Activated CD8-positive, alpha-beta memory T cell treated with anti-CD3 and anti-CD28 coated beads, Interleukin-2, amount 10 ng/mL, durations not matched to agents 7 days and 5 days (primary cell): Measurements from ENCODE around the gene SLIT3. TPM values are rescaled to one million over a fixed set of nuclear protein-coding genes. Genes with fewer than 3 reads are reported as not detected.

Experiments used
- ATAC-seq: fragments of 150-1000 bp; cut with Tn5 transposase; one replicate; pipeline ENCODE4 v1.10.0; 2021; ENCODE audit warnings: moderate library complexity
- CTCF ChIA-PET: fragments of 350-600 bp; sonication (Branson Sonifier 250); formaldehyde crosslinking; loops from one replicate; lab custom pipeline; 2021; ENCODE audit warnings: antibody characterized with exemption; lab: Charles Lee
- DNase-seq: peaks from one replicate; pipeline ENCODE4 v3.0.0-alpha.2; 2020
- H3K27ac Mint-ChIP-seq: one replicate; pipeline ENCODE4 v1.8.0; 2021; ENCODE audit warnings: mild to moderate bottlenecking, mixed read lengths
- H3K27me3 Mint-ChIP-seq: one replicate; pipeline ENCODE4 v1.8.0; 2021; ENCODE audit warnings: mixed read lengths
- H3K36me3 Mint-ChIP-seq: one replicate; pipeline ENCODE4 v1.8.0; 2021; ENCODE audit warnings: mild to moderate bottlenecking, mixed read lengths
- H3K4me1 Mint-ChIP-seq: one replicate; pipeline ENCODE4 v1.8.0; 2021; ENCODE audit warnings: mixed read lengths
- H3K4me3 Mint-ChIP-seq: one replicate; pipeline ENCODE4 v1.8.0; 2021; ENCODE audit warnings: mild to moderate bottlenecking, moderate library complexity, mixed read lengths
- H3K9me3 Mint-ChIP-seq: one replicate; pipeline ENCODE4 v1.8.0; 2022; ENCODE audit warnings: low read depth, mixed read lengths
- total RNA-seq, 2 experiments: library from RNA; stranded (reverse); gene quantifications; one replicate each; pipeline ENCODE4 v1.2.3, GENCODE V29; 2021

The SLIT3 gene
- total RNA-seq, 2 experiments from 2014 or later, result 0.09 TPM; not detected in 1

DNA sequence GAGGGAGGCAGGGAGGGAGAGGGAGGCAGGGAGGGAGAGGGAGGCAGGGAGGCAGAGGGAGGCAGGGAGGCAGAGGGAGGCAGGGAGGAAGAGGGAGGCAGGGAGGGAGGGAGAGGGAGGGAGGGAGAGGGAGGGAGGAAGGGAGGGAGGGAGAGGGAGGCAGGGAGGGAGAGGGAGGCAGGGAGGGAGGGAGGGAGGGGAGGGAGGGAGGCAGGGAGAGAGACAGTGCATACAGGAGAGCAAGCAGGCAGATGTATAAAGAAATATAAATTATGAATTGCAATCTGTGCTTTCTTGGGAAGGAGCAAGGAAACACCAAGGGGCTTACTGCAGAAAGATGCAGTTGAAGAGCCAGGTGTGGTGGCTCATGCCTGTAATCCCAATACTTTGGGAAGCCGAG is 574.6 kb downstream of the SLIT3 start:
- Mint-ChIP-seq H3K4me1 (no peaks in the 10 kb centered on the region), H3K4me3 (no peak overlapping the region)
- CTCF ChIA-PET, result no interaction called here

DNA sequence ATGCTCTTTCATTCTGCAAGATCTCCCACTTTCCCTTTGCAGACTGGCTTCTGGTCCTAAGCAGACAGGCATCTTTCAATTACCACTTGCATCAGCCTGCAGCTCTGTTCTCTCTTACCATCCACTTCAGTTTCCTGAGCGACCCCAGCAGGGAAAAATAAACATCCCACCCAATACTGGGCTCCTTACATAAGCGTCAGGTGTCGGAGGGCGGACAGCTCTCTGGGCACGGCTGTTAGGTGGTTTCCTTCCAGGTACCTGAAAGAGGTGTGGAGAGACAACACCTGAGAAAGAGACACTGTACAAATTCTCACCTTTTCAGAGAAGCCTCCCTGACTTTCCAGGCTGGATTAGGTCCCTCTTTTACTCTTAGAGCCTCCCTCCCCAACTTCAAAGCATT is 576.7 kb downstream of the SLIT3 start:
- Mint-ChIP-seq H3K4me3 (no peak overlapping the region), H3K36me3 (no peaks in the 10 kb centered on the region), H3K27ac (no peak overlapping the region), H3K27me3 (no peaks in the 10 kb centered on the region), H3K4me1 (no peaks in the 10 kb centered on the region), H3K9me3 (peaks cover 6% of the 10 kb centered on the region)
- CTCF ChIA-PET, result no interaction called here
- DNase-seq, result peak; percentile 7
- ATAC-seq, result no peak

More for the DNA sequence above, 574.6 kb downstream of the SLIT3 start:
- H3K27ac Mint-ChIP-seq, result no peak overlapping the region
- ATAC-seq, result no peak
- no peak for DNase-seq
- peaks cover 12% of the 10 kb centered on the region for H3K27me3 Mint-ChIP-seq
- H3K9me3 Mint-ChIP-seq, result peaks cover 13% of the 10 kb centered on the region
- H3K36me3 Mint-ChIP-seq, result no peaks in the 10 kb centered on the region

DNA sequence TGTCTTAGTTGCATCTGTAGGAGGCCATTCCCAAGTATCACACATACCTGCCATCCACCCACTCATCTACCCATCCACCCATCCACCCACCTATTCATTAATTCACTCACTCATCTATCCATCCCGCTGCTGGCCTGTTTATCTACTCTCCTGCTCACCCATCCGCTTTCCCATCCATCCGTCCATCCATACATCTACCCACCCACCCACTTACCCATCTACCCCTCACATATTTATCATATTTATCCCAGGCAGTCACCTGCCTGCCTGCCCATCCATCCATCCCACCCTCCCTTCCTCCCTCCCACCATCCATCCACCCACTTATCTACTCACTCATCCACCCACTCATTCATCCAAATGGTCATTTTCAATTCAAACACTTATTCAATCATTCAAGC is 577.9 kb downstream of the SLIT3 start:
- CTCF ChIA-PET, result no interaction called here
- no peak for DNase-seq
- Mint-ChIP-seq H3K27ac (no peak overlapping the region), H3K4me1 (no peaks in the 10 kb centered on the region), H3K27me3 (peaks cover 4% of the 10 kb centered on the region), H3K4me3 (no peak overlapping the region), H3K9me3 (peaks cover 2% of the 10 kb centered on the region), H3K36me3 (no peaks in the 10 kb centered on the region)
- no peak for ATAC-seq

DNA sequence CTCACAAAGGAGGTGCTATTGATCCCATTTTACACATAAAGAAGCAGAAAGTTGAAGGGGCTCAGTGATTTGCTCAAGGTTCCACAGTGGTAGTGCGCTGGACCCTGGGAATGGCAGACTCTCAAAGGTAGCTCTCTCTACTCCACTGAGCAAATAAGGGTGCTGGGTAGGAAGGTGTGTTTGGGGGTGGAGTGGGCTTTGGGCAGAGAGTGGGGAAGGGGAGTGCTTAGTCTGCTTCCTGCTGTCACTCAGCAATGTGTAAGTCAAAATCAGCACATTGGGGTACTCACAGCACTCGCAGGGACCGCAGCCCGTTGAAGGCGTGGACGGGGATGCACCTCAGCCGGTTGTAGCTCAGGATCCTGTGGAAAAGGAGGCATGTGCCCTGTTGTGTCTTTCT is 579.0 kb downstream of the SLIT3 start:
- Mint-ChIP-seq H3K4me1 (no peaks in the 10 kb centered on the region), H3K36me3 (no peaks in the 10 kb centered on the region), H3K27ac (no peak overlapping the region), H3K9me3 (no peaks in the 10 kb centered on the region), H3K4me3 (no peak overlapping the region), H3K27me3 (peaks cover 4% of the 10 kb centered on the region)
- no peak for DNase-seq
- no peak for ATAC-seq
- CTCF ChIA-PET, result no interaction called here

DNA sequence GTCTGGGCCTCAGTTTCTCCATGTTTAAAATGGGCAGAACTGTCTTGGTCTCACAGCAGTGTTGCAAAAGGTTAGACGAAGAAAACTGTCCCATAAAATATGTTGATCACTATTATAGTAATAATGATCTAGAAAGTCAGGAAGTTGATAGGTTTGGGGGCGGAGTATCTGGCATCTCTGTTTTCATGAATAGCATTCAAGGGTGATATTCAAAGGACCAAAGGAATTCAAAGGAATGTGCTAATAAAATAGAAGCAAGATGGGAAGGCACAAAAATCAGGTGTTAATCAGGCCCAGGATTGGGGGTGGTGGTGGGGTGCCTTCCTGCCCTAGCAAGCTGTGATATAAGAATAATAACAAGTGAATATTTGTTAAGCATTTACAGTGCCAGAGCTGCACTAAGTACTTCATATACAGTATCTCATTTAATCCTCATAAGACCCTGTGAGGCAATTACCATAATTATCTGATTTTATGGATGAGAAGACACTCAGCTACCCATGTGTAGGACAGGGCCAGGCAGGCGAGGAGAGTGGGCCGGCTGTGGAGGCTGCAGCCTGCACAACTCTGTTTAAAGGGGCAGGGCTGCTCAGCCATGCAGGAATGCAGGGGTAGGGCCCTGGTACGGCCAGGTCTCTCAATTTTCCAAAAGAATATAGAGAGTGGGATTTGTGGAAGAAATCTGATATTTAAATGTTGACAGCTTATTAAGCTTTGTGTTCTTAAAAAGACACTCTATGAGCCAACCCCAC is 579.8 kb downstream of the SLIT3 start:
- ATAC-seq (no peak), DNase-seq (no peak)
- Mint-ChIP-seq H3K9me3 (no peaks in the 10 kb centered on the region), H3K27ac (no peak overlapping the region), H3K27me3 (peaks cover 4% of the 10 kb centered on the region), H3K4me3 (no peak overlapping the region), H3K4me1 (no peaks in the 10 kb centered on the region), H3K36me3 (no peaks in the 10 kb centered on the region)
- CTCF ChIA-PET, result no interaction called here

DNA sequence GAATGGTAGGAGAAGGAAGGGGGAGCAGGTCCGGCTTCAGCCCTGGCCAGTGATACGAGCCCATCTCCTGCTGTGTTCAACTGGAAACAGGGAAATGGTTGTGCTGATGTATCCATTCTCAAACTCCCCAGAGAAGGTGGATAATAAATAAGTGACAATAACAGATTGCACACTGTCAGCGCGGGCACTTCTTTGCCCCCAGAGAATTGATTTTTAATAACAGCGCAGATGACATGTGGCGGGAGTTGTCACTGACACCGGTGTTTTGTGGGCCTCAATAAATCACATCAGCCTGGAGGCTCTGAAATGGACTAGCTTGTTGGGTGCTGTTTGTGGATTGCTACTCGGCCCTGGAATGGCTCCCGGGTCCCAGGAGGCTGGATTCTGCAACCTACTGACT is 580.4 kb downstream of the SLIT3 start:
- H3K27me3 Mint-ChIP-seq, result peaks cover 4% of the 10 kb centered on the region
- H3K4me3 Mint-ChIP-seq, result no peak overlapping the region
- no peak overlapping the region for H3K27ac Mint-ChIP-seq
- no peak for ATAC-seq
- H3K4me1 Mint-ChIP-seq, result no peaks in the 10 kb centered on the region
- H3K9me3 Mint-ChIP-seq, result no peaks in the 10 kb centered on the region
- H3K36me3 Mint-ChIP-seq, result no peaks in the 10 kb centered on the region
- no peak for DNase-seq
- CTCF ChIA-PET, result no interaction called here

DNA sequence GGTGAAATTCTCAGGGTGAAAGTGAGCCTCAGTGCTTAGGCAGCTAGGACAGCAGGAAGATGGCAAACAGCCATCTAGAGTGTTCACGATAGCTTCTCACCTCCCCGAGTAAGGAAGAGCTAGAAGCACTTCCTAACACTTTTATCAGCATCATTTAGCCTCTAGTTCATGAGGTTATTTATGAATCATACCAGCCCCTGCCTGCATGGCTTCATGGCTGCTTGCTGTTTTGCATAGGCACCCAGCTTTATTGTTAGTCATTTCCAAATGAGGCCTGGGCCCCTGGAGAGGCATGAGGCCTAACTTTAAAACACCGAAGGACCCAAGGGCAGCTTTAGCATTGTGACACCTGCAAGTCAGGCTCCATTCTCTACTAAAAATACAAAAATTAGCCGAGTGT is 586.9 kb downstream of the SLIT3 start:
- Mint-ChIP-seq H3K4me3 (no peak overlapping the region), H3K4me1 (no peaks in the 10 kb centered on the region), H3K36me3 (no peaks in the 10 kb centered on the region), H3K27ac (no peak overlapping the region), H3K27me3 (peaks cover 6% of the 10 kb centered on the region), H3K9me3 (no peaks in the 10 kb centered on the region)
- CTCF ChIA-PET, result no interaction called here
- DNase-seq (no peak), ATAC-seq (no peak)

DNA sequence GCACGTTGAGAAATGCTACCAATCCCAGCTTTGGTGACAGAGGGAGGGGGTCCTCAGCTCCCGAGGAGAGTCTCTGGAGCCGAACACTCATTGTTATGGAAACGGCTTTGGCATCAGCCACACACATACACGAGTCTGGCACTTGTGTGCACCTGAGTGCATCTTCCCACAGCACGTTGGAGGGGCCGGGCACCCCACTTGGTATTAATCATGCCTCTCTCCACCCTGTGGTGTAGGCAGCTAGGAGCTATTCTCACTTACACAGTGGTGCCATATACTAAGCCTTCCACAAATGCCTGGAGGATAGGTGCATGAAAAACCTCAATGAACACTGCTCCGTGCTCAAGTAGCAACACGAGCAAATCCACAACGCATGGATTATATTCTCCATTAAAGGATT is 587.9 kb downstream of the SLIT3 start:
- DNase-seq (no peak), ATAC-seq (no peak)
- Mint-ChIP-seq H3K27me3 (peaks cover 2% of the 10 kb centered on the region), H3K27ac (no peak overlapping the region), H3K9me3 (no peaks in the 10 kb centered on the region), H3K4me3 (no peak overlapping the region), H3K36me3 (no peaks in the 10 kb centered on the region), H3K4me1 (no peaks in the 10 kb centered on the region)
- CTCF ChIA-PET, result no interaction called here

DNA sequence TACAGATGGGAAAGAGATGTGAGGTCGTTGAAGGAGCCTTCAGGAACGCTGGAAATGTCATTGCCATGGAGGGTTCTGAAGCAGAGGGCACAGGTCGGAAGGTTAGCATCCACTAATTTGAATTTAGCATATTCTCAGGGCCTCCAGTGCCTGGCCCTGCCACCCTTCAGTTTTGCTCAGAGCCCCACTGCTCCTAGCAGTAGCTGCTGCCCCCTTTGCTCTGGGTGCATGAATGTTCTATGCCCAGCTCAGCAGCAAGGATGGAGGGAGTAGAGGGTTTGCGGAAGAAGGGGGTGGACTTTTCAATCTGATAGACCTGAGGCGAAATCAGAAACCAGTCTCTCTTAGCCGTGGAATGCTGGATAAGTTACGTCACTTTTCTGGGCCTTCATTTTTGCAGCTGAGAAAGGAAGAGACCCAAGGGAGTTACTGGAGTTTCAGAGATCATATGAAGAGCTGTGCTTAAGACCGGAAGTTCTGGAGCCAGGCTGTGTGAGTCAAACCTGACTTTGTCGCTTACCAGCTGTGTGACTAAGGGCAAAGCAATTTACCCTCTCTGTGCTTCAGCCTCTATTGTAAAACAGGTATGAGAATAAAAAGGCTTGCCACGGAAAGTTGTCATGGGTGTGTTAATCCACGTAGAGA is 588.5 kb downstream of the SLIT3 start:
- no peak overlapping the region for H3K4me3 Mint-ChIP-seq
- peaks cover 2% of the 10 kb centered on the region for H3K27me3 Mint-ChIP-seq
- no peaks in the 10 kb centered on the region for H3K4me1 Mint-ChIP-seq
- H3K27ac Mint-ChIP-seq, result no peak overlapping the region
- ATAC-seq, result no peak
- H3K9me3 Mint-ChIP-seq, result no peaks in the 10 kb centered on the region
- CTCF ChIA-PET, result interaction anchor here (0.6 kb wide), 1 partner anchor 13 kb away, joined by 3 read pairs; no protein-coding TSS in a partner anchor
- no peaks in the 10 kb centered on the region for H3K36me3 Mint-ChIP-seq
- no peak for DNase-seq

DNA sequence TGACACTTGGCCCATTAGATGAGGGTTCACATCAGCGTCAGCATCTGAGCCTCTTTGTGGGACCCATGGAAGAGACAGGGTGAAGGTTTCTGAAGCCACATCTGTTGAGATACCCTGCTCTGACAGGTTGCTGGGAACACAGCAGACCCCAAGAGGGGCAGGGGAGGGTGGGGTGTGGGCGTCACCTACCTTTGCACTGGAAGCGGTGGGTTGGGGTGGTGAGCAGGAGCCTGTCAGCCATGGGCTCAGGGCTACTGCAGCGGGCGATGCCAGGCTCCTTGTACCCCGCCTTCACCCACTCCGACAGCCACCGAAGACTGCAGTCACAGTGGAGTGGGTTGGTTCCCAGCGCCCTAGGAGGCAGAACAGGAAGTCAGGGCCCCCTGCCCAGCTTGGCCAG is 590.2 kb downstream of the SLIT3 start:
- Mint-ChIP-seq H3K9me3 (no peaks in the 10 kb centered on the region), H3K36me3 (no peaks in the 10 kb centered on the region), H3K4me1 (no peaks in the 10 kb centered on the region), H3K27ac (no peak overlapping the region), H3K27me3 (peaks cover 2% of the 10 kb centered on the region), H3K4me3 (no peak overlapping the region)
- CTCF ChIA-PET, result no interaction called here
- DNase-seq (no peak), ATAC-seq (no peak)

DNA sequence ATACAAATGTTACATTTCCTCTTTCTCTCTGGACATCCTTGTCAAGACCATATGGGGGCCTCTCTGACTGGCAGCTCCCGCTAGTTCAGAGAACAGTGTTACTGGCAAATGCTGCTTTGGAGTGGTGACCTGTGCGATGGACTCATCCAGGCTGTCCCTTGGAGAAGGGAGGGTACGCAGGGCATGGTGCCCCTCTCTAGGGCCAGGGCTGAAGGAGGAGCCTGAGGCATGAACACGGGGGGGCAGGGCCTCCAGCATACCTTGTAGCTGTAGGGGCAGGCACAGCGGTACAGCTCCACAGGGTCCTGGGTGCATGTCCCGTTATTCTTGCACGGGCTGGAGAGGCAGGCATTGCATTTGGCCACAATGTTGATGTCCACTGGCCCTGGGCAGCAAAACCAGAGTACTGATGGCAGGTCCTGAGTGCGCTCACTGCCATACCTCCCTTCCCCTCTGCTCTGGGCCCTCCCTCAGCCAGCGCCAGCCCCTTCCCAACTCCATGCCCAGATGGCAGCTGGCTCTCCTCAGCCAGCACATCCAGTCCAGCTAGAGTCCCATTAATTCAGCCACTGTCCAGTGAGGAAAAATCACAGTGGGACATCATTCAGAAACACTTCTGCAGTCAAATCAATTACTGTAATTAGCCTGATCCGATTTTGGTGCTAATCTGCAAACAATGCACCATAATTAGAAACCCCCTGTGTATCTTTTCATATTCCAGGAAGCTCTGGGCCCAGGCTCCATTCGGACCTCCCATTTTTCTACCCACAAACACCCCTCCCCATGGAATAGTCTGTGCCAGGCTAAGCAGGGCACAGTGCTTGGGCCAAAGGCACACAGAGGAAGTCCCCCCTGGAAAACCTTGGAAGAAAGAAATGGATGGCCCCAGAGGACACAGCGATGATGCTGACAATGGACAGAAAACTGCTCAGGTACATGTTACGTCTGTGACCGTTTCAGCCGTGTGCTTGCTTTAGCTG is 592.9 kb downstream of the SLIT3 start:
- H3K27ac Mint-ChIP-seq, result no peak overlapping the region
- no peaks in the 10 kb centered on the region for H3K27me3 Mint-ChIP-seq
- H3K4me1 Mint-ChIP-seq, result no peaks in the 10 kb centered on the region
- CTCF ChIA-PET, result no interaction called here
- H3K36me3 Mint-ChIP-seq, result no peaks in the 10 kb centered on the region
- DNase-seq (no peak), ATAC-seq (no peak)
- H3K9me3 Mint-ChIP-seq, result no peaks in the 10 kb centered on the region
- H3K4me3 Mint-ChIP-seq, result no peak overlapping the region

DNA sequence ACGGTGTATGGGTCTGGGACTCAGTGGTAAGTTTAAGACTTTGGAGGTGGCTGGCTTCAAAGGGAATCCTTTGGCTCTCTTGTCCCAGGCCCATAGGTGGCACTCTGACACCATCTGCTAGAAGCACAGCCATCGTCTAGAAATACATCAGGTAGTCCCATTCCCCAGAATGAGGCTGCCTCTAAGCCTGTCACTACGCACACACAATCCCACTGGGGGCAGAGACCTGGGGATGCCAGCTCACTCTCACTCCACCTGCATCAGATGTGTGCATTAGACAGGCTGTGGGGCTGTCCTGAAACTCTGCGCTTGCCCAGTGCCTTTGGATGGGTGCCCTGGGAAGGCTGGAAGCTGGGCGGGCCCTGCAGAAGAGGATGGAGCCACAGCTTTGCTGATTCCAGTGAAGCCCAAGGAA is 594.3 kb downstream of the SLIT3 start:
- no peak for ATAC-seq
- H3K4me1 Mint-ChIP-seq, result no peaks in the 10 kb centered on the region
- CTCF ChIA-PET, result no interaction called here
- no peak overlapping the region for H3K4me3 Mint-ChIP-seq
- H3K27me3 Mint-ChIP-seq, result no peaks in the 10 kb centered on the region
- no peak overlapping the region for H3K27ac Mint-ChIP-seq
- no peaks in the 10 kb centered on the region for H3K36me3 Mint-ChIP-seq
- no peak for DNase-seq
- no peaks in the 10 kb centered on the region for H3K9me3 Mint-ChIP-seq

DNA sequence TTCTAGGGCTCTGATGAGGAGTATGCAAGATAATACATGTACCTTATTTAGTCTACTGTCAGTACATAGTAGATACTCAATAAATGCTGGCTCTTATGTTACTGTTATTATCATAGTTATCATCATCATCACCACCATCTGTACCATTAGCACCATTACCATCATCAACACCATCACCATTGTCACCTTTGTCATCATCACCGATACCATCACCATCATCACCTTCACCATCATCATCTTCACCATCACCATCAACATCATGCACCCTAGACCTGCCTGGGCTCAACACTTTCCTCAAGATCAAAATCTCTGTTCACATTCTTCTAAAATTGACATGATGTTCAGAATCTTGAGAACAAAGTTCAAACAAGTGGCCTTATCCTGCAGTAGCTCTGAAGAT is 595.6 kb downstream of the SLIT3 start:
- DNase-seq (no peak), ATAC-seq (no peak)
- Mint-ChIP-seq H3K36me3 (no peaks in the 10 kb centered on the region), H3K4me1 (no peaks in the 10 kb centered on the region), H3K27ac (no peak overlapping the region), H3K9me3 (no peaks in the 10 kb centered on the region), H3K27me3 (no peaks in the 10 kb centered on the region), H3K4me3 (no peak overlapping the region)
- CTCF ChIA-PET, result no interaction called here
